ENCODE measurements around the gene TBC1D5. TPM values are rescaled to one million over a fixed set of nuclear protein-coding genes. Genes with fewer than 3 reads are reported as not detected.

The TBC1D5 gene
- total RNA-seq, 1 experiment from 2014 or later: 33.9 TPM

- no peak overlapping the region for H2AFZ ChIP-seq (ENCODE audit: low read depth, low read length, poor library complexity, severe bottlenecking)
- H3K9me2 ChIP-seq (ENCODE audit: insufficient read depth): no peaks in the 10 kb centered on the region
- no peak overlapping the region for H3K4me3 ChIP-seq (replicated peaks in 1 of 2; ENCODE audit: low read depth in 1 of 2, low read length in 2 of 2)
- no peak for TF ChIP-seq ZFX (IDR thresholded peaks at IDR 0.05)
- TF ChIP-seq, protein P1, sequence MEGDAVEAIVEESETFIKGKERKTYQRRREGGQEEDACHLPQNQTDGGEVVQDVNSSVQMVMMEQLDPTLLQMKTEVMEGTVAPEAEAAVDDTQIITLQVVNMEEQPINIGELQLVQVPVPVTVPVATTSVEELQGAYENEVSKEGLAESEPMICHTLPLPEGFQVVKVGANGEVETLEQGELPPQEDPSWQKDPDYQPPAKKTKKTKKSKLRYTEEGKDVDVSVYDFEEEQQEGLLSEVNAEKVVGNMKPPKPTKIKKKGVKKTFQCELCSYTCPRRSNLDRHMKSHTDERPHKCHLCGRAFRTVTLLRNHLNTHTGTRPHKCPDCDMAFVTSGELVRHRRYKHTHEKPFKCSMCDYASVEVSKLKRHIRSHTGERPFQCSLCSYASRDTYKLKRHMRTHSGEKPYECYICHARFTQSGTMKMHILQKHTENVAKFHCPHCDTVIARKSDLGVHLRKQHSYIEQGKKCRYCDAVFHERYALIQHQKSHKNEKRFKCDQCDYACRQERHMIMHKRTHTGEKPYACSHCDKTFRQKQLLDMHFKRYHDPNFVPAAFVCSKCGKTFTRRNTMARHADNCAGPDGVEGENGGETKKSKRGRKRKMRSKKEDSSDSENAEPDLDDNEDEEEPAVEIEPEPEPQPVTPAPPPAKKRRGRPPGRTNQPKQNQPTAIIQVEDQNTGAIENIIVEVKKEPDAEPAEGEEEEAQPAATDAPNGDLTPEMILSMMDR (IDR thresholded peaks at IDR 0.05 in 2 of 3, conservative IDR thresholded peaks at IDR 0.05 in 1 of 3; ENCODE audit: borderline replicate concordance in 1 of 3, insufficient read depth in 1 of 3, low read depth in 2 of 3, low read length in 2 of 3): no peak
- TF ChIP-seq, protein P2, sequence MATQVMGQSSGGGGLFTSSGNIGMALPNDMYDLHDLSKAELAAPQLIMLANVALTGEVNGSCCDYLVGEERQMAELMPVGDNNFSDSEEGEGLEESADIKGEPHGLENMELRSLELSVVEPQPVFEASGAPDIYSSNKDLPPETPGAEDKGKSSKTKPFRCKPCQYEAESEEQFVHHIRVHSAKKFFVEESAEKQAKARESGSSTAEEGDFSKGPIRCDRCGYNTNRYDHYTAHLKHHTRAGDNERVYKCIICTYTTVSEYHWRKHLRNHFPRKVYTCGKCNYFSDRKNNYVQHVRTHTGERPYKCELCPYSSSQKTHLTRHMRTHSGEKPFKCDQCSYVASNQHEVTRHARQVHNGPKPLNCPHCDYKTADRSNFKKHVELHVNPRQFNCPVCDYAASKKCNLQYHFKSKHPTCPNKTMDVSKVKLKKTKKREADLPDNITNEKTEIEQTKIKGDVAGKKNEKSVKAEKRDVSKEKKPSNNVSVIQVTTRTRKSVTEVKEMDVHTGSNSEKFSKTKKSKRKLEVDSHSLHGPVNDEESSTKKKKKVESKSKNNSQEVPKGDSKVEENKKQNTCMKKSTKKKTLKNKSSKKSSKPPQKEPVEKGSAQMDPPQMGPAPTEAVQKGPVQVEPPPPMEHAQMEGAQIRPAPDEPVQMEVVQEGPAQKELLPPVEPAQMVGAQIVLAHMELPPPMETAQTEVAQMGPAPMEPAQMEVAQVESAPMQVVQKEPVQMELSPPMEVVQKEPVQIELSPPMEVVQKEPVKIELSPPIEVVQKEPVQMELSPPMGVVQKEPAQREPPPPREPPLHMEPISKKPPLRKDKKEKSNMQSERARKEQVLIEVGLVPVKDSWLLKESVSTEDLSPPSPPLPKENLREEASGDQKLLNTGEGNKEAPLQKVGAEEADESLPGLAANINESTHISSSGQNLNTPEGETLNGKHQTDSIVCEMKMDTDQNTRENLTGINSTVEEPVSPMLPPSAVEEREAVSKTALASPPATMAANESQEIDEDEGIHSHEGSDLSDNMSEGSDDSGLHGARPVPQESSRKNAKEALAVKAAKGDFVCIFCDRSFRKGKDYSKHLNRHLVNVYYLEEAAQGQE (IDR thresholded peaks at IDR 0.05; ENCODE audit: low read depth): no peak
- ChIA-PET CTCF (no interaction called here), POLR2A (no interaction called here), RAD21 (ENCODE audit: low non-redundant PET in 1 of 2, low total read pairs in 2 of 2, uncharacterized antibody in 2 of 2, unreplicated experiment in 2 of 2) (no interaction called here)
- intact Hi-C loops (cut with micrococcal nuclease): no loop called here
- no peak overlapping the region for H3K27ac ChIP-seq (ENCODE audit: low read depth, low read length)
- no peaks in the 10 kb centered on the region for H3K9me3 ChIP-seq (ENCODE audit: control insufficient read depth in 1 of 2, insufficient read depth in 1 of 2, low read depth in 1 of 2, low read length in 2 of 2)
- ATAC-seq: no peak
- no peak for DNase-seq (ENCODE audit: low read depth, low spot score)
- H3K4me1 ChIP-seq (ENCODE audit: control insufficient read depth in 1 of 2, insufficient read depth in 2 of 2, low read length in 2 of 2): no peaks in the 10 kb centered on the region
- no peaks in the 10 kb centered on the region for H3K79me2 ChIP-seq (ENCODE audit: insufficient read depth, low read length)
- no peak overlapping the region for H3K4me2 ChIP-seq (ENCODE audit: low read length)
- no peaks in the 10 kb centered on the region for H4K20me1 ChIP-seq (ENCODE audit: insufficient read depth)
- no TSS peak for BruUV-seq (replicated peaks)
- H3K27me3 ChIP-seq (ENCODE audit: insufficient read depth, low read length): no peaks in the 10 kb centered on the region
- no peaks in the 10 kb centered on the region for H3K36me3 ChIP-seq (ENCODE audit: control insufficient read depth in 1 of 2, insufficient read depth in 2 of 2, low read length in 2 of 2)
- H3K9ac ChIP-seq (ENCODE audit: low read length): no peak overlapping the region
These were observed 190.1 kb downstream of the TBC1D5 start for GRCh38 chr3:17552351-17552750.

- RAD21 ChIA-PET (ENCODE audit: low non-redundant PET in 1 of 2, low total read pairs in 2 of 2, uncharacterized antibody in 2 of 2, unreplicated experiment in 2 of 2): no interaction called here
- BruUV-seq (replicated peaks): no TSS peak
- Histone ChIP-seq H3K79me2 (ENCODE audit: insufficient read depth, low read length) (no peaks in the 10 kb centered on the region), H3K4me3 (replicated peaks in 1 of 2; ENCODE audit: low read depth in 1 of 2, low read length in 2 of 2) (no peak overlapping the region), H3K9me3 (ENCODE audit: control insufficient read depth in 1 of 2, insufficient read depth in 1 of 2, low read depth in 1 of 2, low read length in 2 of 2) (no peaks in the 10 kb centered on the region), H3K27ac (ENCODE audit: low read depth, low read length) (no peak overlapping the region), H3K4me2 (ENCODE audit: low read length) (no peak overlapping the region), H3K27me3 (ENCODE audit: insufficient read depth, low read length) (no peaks in the 10 kb centered on the region), H3K36me3 (ENCODE audit: control insufficient read depth in 1 of 2, insufficient read depth in 2 of 2, low read length in 2 of 2) (no peaks in the 10 kb centered on the region), H2AFZ (ENCODE audit: low read depth, low read length, poor library complexity, severe bottlenecking) (no peak overlapping the region), H4K20me1 (ENCODE audit: insufficient read depth) (no peaks in the 10 kb centered on the region), H3K9ac (ENCODE audit: low read length) (no peak overlapping the region), H3K4me1 (ENCODE audit: control insufficient read depth in 1 of 2, insufficient read depth in 2 of 2, low read length in 2 of 2) (no peaks in the 10 kb centered on the region), H3K9me2 (ENCODE audit: insufficient read depth) (no peaks in the 10 kb centered on the region)
- no peak for ATAC-seq
- intact Hi-C loops (cut with micrococcal nuclease): no loop called here
- CTCF ChIA-PET: no interaction called here
- POLR2A ChIA-PET: no interaction called here
- no peak for DNase-seq (ENCODE audit: low read depth, low spot score)
- no peak for TF ChIP-seq POLR2A (IDR thresholded peaks at IDR 0.05; ENCODE audit: borderline replicate concordance, extremely low read depth, insufficient read depth, insufficient read length)
- TF ChIP-seq EGR1 (IDR thresholded peaks at IDR 0.05; ENCODE audit: low read depth): no peak
- TF ChIP-seq, protein P3, sequence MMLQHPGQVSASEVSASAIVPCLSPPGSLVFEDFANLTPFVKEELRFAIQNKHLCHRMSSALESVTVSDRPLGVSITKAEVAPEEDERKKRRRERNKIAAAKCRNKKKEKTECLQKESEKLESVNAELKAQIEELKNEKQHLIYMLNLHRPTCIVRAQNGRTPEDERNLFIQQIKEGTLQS (IDR thresholded peaks at IDR 0.05): no peak
- TF ChIP-seq, protein P2 (IDR thresholded peaks at IDR 0.05; ENCODE audit: low read depth): no peak
- TF ChIP-seq ZNF274 (IDR thresholded peaks at IDR 0.05; ENCODE audit: low read depth, low read length): no peak
- TF ChIP-seq, protein P4, sequence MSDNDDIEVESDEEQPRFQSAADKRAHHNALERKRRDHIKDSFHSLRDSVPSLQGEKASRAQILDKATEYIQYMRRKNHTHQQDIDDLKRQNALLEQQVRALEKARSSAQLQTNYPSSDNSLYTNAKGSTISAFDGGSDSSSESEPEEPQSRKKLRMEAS (IDR thresholded peaks at IDR 0.05): no peak
These were observed 190.5 kb downstream of the TBC1D5 start for GRCh38 chr3:17551895-17552294.

Measured in HCT116 (cell line).